ENCODE data around the gene RTN4IP1.

Gene RTN4IP1

GRCh38 chr6:106546691-106547414, 82.4 kb downstream of the RTN4IP1 start:
- no peak for DNase-seq (ENCODE audit: low read depth)

GRCh38 chr6:106546261-106546690, 83.0 kb downstream of the RTN4IP1 start:
- DNase-seq (ENCODE audit: low read depth): no peak

GRCh38 chr6:106540907-106541306, 88.4 kb downstream of the RTN4IP1 start:
- DNase-seq (ENCODE audit: low read depth): no peak

GRCh38 chr6:106540432-106540831, 88.9 kb downstream of the RTN4IP1 start:
- DNase-seq (ENCODE audit: low read depth): no peak

GRCh38 chr6:106539936-106540335, 89.4 kb downstream of the RTN4IP1 start:
- no peak for DNase-seq (ENCODE audit: low read depth)

GRCh38 chr6:106538145-106538544, 91.2 kb downstream of the RTN4IP1 start:
- DNase-seq (ENCODE audit: low read depth): no peak

GRCh38 chr6:106537662-106538061, 91.6 kb downstream of the RTN4IP1 start:
- no peak for DNase-seq (ENCODE audit: low read depth)

- DNase-seq (ENCODE audit: low read depth): no peak
Observed at GRCh38 chr6:106536851-106537250, 92.4 kb downstream of the RTN4IP1 start.

GRCh38 chr6:106536357-106536756, 92.9 kb downstream of the RTN4IP1 start:
- no peak for DNase-seq (ENCODE audit: low read depth)

- DNase-seq (ENCODE audit: low read depth): no peak
Observed at GRCh38 chr6:106535012-106535411, 94.3 kb downstream of the RTN4IP1 start.

- DNase-seq (ENCODE audit: low read depth): peak; percentile 17
Observed at GRCh38 chr6:106534564-106534982, 94.7 kb downstream of the RTN4IP1 start.

- no peak for DNase-seq (ENCODE audit: low read depth)
Observed at GRCh38 chr6:106534004-106534403, 95.3 kb downstream of the RTN4IP1 start.

- no peak for DNase-seq (ENCODE audit: low read depth)
Observed at GRCh38 chr6:106533054-106533453, 96.2 kb downstream of the RTN4IP1 start.

- no peak for DNase-seq (ENCODE audit: low read depth)
Observed at GRCh38 chr6:106530502-106530901, 98.8 kb downstream of the RTN4IP1 start.

GRCh38 chr6:106530026-106530425, 99.3 kb downstream of the RTN4IP1 start:
- no peak for DNase-seq (ENCODE audit: low read depth)

GRCh38 chr6:106529438-106529837, 99.9 kb downstream of the RTN4IP1 start:
- DNase-seq (ENCODE audit: low read depth): no peak

- no peak for DNase-seq (ENCODE audit: low read depth)
Observed at GRCh38 chr6:106528521-106528920, 100.8 kb downstream of the RTN4IP1 start.

- no peak for DNase-seq (ENCODE audit: low read depth)
Observed at GRCh38 chr6:106527979-106528378, 101.3 kb downstream of the RTN4IP1 start.

- no peak for DNase-seq (ENCODE audit: low read depth)
Observed at GRCh38 chr6:106527117-106527516, 102.2 kb downstream of the RTN4IP1 start.

GRCh38 chr6:106525882-106526275, 103.4 kb downstream of the RTN4IP1 start:
- DNase-seq (ENCODE audit: low read depth): no peak

- DNase-seq (ENCODE audit: low read depth): no peak
Observed at GRCh38 chr6:106525107-106525881, 104.0 kb downstream of the RTN4IP1 start.

GRCh38 chr6:106522562-106523250, 106.6 kb downstream of the RTN4IP1 start:
- no peak for DNase-seq (ENCODE audit: low read depth)
